GM12891 (cell line): ENCODE data around the gene EPHA2.
A peak's percentile ranks its signal among the peaks of the same experiment; 100 is the strongest.

Experiments used
- DNase-seq: peaks from one replicate; pipeline ENCODE4 v3.0.0; 2011; ENCODE audit warnings: low spot score; ENCODE audit not compliant: insufficient read length
- FAIRE-seq: peaks from 2 replicates; lab custom pipeline; 2011; peaks lifted over from hg19 to GRCh38; lab: Jason Lieb, UNC
- PAX5 ChIP-seq: IDR thresholded peaks from 2 replicates; pipeline ENCODE4 v1.6.1; 2011; ENCODE audit warnings: low read length, moderate library complexity, mild to moderate bottlenecking; ENCODE audit not compliant: insufficient read depth, severe bottlenecking
- POLR2A ChIP-seq: IDR thresholded peaks from 2 replicates; pipeline ENCODE4 v1.6.1; 2011; ENCODE audit warnings: low read depth, low read length, control low read depth
- POLR2AphosphoS5 ChIP-seq: IDR thresholded peaks from 2 replicates; pipeline ENCODE4 v1.6.1; 2011; ENCODE audit warnings: low read depth, low read length, control low read depth
- POU2F2 ChIP-seq: IDR thresholded peaks from 2 replicates; pipeline ENCODE4 v1.6.1; 2011; ENCODE audit warnings: low read depth, mild to moderate bottlenecking, control low read depth, low read length, moderate library complexity
- SPI1 ChIP-seq: IDR thresholded peaks from 2 replicates; pipeline ENCODE4 v1.6.1; 2011; ENCODE audit warnings: low read depth, low read length, control low read depth
- TAF1 ChIP-seq: IDR thresholded peaks from 2 replicates; pipeline ENCODE4 v1.6.1; 2011; ENCODE audit warnings: low read depth, low read length, control low read depth

EPHA2 gene

DNA sequence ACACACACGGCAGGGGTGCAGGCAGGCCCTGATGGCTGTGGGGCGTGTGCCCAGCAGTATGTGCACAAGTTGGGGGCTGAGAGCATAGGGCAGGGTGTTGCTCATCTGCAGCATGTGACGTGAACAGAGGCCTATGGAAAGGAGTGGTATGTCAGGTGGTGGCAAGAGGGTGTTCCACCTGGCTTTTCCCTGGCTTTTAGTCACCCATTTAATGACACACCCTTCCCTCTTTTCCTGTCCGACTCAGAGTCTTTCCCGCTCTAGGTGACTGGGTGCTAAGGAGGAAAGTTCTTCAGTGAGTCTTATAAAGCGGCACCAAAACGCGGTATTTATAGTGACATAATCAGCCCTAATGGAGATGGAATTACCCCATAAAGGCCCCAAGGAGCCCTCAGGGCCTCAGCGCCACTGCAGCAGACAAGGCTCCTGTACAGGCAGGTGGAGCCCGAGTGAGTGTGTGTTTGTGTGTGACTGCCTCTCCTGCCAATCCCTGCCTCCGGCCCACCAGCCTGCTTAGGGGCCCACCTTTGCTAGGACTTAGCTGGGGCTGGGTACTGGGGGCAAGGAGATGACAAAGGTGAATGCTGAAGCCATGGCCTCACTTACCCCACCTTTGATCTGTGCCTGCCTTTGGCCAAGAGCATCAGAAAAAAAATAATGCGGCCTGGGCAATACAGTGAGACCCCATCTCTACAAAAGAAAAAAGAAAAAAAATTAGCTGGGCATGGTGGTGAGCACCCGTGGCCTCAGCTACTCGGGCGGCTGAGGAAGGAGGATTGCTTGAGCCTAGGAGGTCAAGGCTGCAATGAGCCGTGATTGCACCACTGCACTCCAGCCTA is 3.3 kb upstream of the EPHA2 start:
- no peak for FAIRE-seq
- DNase-seq: no peak

GRCh38 chr1:16158025-16158424 is 2.2 kb upstream of the EPHA2 start:
- DNase-seq: no peak
- TF ChIP-seq TAF1 (no peak), POLR2AphosphoS5 (no peak), POU2F2 (no peak), POLR2A (no peak), PAX5 (no peak), SPI1 (no peak)
- FAIRE-seq: peak; percentile 63

More for the DNA sequence above, 3.3 kb upstream of the EPHA2 start:
- TF ChIP-seq PAX5 (no peak), POLR2A (no peak), POLR2AphosphoS5 (no peak), SPI1 (no peak), TAF1 (no peak), POU2F2 (no peak)

DNA sequence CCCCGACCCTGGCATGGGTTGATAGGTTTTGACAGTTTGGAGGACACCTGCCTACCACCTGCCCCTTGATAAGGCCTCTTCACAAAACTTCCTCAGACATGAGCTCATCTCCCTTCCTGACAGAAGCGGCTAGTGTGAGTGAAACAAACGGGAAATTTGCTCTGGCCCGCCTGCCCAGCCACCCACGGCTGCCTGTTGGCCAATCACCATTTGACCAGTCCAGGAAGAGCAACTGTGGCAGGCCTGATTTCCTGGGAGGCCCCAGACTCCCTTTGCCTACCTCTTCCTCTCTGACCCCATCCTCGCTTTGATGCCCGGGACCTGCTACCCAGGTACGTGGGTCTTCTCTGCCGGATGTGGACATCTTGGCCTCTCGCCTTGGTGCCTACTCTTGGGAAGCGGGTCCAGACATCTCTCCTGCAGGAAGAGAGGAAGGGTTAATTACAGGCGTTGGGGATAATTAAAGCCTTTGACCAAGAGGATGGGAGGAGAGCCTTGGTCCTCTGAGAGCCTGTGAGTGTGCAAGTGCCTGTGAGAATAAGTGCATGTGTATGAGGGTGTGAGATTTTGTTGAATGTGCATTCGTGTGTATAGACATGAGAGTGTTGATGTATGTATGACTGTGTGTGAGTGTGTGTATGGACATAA is 1.1 kb upstream of the EPHA2 start:
- TF ChIP-seq POU2F2 (no peak), SPI1 (no peak), PAX5 (no peak), POLR2AphosphoS5 (no peak), POLR2A (no peak), TAF1 (no peak)
- DNase-seq: no peak
- FAIRE-seq: no peak

DNA sequence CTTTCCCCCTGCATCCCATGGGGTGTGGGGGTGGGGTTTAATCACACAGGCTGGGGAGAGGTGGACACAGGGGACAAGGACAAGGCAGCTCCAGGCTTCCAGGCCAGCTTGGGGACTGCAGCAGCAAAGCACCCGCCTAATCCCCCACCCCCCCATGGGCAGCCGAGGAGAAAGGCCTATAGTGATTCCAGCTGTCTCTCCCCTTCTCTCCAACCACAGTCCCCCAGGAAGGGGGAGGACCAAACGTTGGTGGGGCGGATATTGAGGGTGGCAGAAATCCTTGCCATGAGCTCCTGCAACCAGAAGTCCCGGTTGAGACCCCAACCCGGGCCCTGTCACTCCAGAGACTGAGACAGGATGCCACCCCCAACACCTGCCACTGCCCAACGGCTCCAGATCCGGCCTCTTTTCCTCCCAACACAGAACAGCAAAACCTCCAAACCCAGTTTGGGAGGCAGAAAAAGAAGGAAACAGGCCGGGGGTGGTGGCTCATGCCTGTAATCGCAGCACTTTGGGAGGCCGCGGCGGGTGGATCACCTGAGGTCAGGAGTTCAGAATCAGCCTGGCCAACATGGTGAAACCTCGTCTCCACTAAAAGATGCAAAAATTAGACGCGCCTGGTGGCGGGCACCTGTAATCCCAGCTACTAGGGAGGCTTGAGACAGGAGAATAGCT is 1.7 kb downstream of the EPHA2 start:
- TF ChIP-seq PAX5: no peak
- no peak for FAIRE-seq
- DNase-seq: no peak

DNA sequence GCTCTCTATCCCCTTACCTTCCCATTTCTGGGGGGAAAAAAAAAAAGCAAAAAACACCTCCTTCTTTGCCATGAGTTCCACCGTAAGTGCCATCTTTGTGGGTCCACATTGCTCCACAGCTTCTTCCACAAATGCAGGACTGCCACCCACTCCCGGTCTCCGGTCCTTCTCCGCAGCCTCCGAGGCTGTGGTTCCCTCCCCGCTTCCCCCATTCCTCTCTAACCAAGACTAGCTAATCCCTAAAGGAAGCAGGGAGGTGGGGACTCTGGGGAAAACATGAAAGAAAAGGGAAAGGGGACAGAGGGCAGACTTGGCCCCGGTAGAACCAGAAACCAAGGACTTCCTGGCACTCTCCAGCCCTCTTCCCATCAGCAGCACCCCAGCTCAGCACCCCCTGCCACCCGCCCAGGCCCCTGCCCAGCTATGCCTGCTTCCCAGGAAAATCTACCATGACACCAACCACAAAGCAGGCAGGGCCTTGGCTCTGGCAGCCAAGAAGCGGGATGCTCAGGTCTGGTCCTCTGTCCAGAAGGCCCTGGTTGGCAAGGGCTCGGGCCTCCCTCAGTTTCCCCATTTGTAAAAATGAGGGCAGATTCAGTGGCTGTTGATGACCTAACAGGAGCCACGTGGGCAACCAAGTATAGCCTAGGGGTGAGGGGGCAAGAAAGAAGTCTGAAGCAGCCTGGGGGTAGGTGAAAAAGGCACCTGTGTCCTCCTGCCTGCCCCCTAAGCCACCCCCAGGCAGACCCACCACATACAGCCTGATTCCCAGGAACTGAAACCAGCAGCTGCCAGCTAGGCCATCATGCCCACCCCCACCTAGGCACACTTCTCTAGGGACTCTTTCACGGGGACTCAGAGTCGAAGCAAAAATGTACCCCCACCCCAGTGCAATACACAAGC is 2.5 kb downstream of the EPHA2 start:
- FAIRE-seq (no peak), DNase-seq (no peak)

DNA sequence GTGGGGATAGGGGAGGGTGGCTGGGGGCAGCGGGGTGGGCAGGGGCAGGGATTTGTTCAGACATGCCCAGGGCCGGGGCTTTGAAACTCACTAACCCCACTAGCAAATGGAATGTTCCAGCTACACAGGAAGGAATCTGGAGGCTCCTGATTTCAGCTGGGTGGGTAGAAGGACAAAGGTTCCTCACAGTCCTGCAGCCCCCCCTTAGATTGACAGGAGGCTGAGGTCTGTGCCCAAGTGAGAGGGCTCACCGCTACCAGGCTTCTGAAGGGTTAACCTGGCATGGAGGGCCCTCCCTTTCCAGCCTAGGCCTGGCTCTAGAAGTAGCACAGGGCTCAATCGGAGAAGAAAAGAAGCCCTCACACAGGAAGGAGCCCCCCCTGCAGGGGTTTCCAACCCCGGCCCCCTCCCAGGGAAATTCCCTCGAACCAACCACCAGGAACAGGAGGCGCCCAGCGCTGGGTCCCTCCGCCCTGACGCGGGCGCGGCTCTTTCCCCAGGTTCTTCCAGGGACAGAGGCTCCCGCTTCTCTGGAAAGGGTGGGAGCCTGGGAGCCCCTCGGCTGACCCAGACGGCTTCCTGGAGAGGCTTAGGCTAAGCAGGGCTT is 3.3 kb downstream of the EPHA2 start:
- FAIRE-seq: no peak
- no peak for DNase-seq
- no peak for TF ChIP-seq POLR2AphosphoS5
- no peak for TF ChIP-seq TAF1
- TF ChIP-seq POLR2A: no peak
- TF ChIP-seq PAX5: no peak
- TF ChIP-seq SPI1: no peak
- no peak for TF ChIP-seq POU2F2

More for the DNA sequence above, 2.5 kb downstream of the EPHA2 start:
- no peak for TF ChIP-seq SPI1
- no peak for TF ChIP-seq POLR2A

GRCh38 chr1:16151995-16152384 is 3.9 kb downstream of the EPHA2 start:
- DNase-seq: no peak
- FAIRE-seq: no peak
- TF ChIP-seq PAX5 (no peak), POLR2AphosphoS5 (no peak), POU2F2 (no peak), SPI1 (no peak), TAF1 (no peak), POLR2A (no peak)

DNA sequence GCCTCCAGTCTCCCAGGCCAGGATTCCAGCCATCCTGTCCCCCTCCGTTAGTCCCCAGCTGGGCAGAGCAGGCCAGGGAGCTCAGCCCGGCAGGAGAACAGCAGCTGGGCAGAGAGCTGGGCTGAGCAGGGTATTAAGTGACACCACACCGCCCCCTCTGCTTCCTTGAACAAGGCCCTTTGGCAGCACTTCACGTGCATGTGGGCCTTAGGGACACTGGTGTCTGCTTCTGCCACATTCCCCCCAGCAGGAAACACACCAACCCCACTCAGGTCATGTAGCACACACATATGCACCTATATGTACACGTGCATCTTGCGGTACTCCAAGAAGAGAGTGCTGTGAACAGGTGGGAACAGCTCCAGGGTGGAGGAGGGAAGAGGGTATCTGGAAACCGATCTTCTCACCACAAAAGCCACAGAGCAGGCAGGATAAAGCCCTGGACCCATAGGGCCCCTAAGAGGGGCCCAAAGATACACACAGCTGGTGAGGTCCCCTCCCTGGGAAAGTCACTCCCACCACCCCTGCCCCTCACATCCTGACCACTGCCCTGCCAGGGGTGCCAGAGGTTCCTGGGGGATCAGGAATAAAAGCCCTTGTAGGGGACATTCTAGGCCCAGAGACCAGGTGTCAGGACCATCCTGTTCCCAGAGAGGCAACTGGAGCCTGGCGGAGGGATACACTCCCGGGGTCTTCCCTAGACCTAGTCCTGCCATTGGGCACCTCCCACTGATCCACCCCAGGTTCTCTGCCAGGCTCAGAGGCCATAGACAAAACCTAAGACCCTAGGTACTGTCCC is 4.5 kb downstream of the EPHA2 start:
- DNase-seq: no peak
- TF ChIP-seq SPI1 (no peak), POU2F2 (no peak), POLR2AphosphoS5 (no peak), PAX5 (no peak), POLR2A (no peak), TAF1 (no peak)
- FAIRE-seq: no peak
